Mesodermal cell (in vitro differentiated cells): ENCODE measurements around the gene TBKBP1.

Source experiments
- H3K27ac ChIP-seq: 2 replicates; pipeline ENCODE4 v1.7.0; 2013; ENCODE audit warnings: mild to moderate bottlenecking, low read depth, low read length, moderate library complexity; ENCODE audit not compliant: severe bottlenecking
- H3K36me3 ChIP-seq: 2 replicates; pipeline ENCODE4 v1.7.1; 2013; ENCODE audit warnings: mild to moderate bottlenecking, low read length, moderate library complexity; ENCODE audit not compliant: control insufficient read depth, insufficient read depth
- H3K4me1 ChIP-seq: one replicate; pipeline ENCODE4 v1.7.1; 2013; ENCODE audit warnings: mild to moderate bottlenecking, low read length; ENCODE audit not compliant: insufficient read depth, control insufficient read depth, poor library complexity, severe bottlenecking
- H3K4me3 ChIP-seq: 2 replicates; pipeline ENCODE4 v1.7.0; 2013; ENCODE audit warnings: low read length, control low read depth, mild to moderate bottlenecking; ENCODE audit not compliant: insufficient read depth, poor library complexity, severe bottlenecking; ENCODE audit errors: extremely low read depth
- H3K9me3 ChIP-seq: 2 replicates; pipeline ENCODE4 v1.7.1; 2013; ENCODE audit warnings: mild to moderate bottlenecking, low read length, moderate library complexity; ENCODE audit not compliant: control insufficient read depth
- WGBS, 2 experiments: methylation state at CpG; one replicate each; pipeline ENCODE4 v1.1.5; 2013; ENCODE audit warnings: missing lambda C conversion rate in 2 of 2; ENCODE audit not compliant: insufficient coverage in 2 of 2; 5-methylcytosine and 5-hydroxymethylcytosine counted together

Gene TBKBP1

DNA sequence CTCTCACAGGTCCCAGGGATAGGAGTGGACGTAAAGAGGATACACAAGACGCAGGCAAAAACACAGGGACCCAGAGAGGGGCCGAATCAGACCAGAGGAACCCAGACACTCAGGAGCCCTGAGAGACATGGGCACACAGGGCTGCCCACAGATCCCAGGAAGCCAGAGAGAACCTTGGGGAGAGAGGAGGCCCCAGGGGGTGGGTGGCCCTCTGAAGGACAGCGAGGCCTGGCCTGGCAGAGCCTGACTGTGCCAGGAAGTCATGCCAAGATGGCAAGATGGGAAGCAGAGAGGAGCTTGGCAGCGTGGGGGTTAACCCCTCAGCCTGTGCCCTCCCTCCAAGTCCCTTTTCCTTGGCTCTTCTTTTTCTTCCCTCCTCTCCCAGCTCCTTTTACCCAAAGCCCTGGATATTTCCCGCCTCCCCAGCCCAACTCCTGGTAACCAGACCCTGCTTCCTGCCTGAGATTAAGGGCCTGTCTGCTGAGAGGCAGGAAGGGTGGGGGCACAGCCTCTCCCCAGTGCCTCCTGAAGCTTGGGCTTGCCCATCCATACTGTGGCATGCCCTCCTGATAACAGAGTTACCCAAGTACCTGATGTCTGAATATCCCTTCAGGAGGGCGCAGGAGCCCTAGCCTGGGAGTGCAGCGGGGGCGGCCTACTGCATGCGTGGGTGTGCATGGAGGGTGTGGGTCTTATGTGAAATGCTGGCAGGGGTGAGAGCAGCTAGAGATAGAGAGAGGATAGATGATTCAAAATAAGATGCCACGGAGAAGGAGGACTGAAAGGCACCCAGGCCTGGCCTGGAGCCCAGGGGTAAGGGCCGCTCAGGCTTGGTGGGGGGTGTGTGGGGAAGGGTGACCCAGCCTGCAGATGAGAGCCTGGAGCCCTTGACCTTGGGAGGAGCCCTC, 33.1 kb downstream of the TBKBP1 start:
- 89 to 92% methylated on average over 10 of the region's 12 CpGs for WGBS, 2 experiments
- Histone ChIP-seq H3K9me3 (no peaks in the 10 kb centered on the region), H3K36me3 (no peaks in the 10 kb centered on the region), H3K4me1 (peaks cover 3% of the 10 kb centered on the region), H3K27ac (no peak overlapping the region), H3K4me3 (no peak overlapping the region)

DNA sequence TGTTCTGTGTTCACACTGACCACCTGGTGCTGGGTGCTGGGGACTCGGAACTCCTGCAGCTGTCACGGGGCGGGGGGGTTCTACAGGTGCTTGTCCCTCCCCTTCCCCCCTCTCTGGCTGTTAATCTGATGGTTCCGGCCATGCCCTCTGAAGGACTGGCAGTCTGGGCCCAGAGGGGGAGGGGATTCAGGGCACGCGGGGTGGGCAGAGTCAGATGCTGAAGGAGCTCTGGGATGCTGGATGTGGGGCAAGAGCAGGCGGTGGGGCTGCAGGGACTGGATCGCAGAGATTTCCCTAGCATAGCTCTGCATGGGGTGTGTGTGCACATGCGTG, 33.7 kb downstream of the TBKBP1 start:
- Histone ChIP-seq H3K27ac (no peak overlapping the region), H3K36me3 (no peaks in the 10 kb centered on the region), H3K9me3 (no peaks in the 10 kb centered on the region), H3K4me3 (no peak overlapping the region), H3K4me1 (peaks cover 3% of the 10 kb centered on the region)
- 89 to 97% methylated on average over 5 to 8 of the region's 9 CpGs for WGBS, 2 experiments

DNA sequence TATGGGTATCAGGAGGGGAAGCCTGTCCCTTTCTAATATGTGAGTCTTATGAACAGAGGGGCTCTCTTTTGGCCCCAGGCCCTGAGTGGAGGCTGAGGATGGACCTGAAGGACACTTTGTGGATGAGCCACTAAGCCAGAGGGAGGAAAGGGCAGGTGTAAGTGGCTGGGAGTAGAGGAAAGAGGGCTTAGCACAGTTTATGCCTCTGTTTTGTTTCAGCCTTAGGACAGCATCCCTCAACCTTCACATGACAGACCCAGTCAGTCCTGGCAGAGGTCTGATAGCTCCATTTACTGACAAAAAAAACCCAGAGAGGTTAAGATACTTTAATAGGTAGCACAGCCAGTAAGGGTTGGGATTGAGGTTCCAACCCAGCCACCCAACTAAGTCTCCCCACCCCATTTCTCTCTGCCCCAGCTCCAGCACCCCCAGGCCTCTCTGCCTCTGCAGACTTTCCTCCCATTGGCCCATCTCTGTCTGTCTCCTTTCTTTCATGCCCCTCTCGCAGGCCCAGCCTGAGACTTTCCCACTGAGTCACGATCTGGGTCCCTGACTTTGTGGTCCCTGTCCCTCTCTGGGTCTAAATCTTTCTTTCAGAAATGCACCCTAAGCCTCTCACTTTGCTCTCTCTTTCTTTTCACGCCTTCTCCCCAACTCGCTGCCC, 34.4 kb downstream of the TBKBP1 start:
- peaks cover 3% of the 10 kb centered on the region for H3K4me1 ChIP-seq
- no peak overlapping the region for H3K4me3 ChIP-seq
- H3K36me3 ChIP-seq, result no peaks in the 10 kb centered on the region
- no peak overlapping the region for H3K27ac ChIP-seq
- 94% methylated on average over 2 of the region's 4 CpGs for WGBS, 2 experiments
- no peaks in the 10 kb centered on the region for H3K9me3 ChIP-seq

DNA sequence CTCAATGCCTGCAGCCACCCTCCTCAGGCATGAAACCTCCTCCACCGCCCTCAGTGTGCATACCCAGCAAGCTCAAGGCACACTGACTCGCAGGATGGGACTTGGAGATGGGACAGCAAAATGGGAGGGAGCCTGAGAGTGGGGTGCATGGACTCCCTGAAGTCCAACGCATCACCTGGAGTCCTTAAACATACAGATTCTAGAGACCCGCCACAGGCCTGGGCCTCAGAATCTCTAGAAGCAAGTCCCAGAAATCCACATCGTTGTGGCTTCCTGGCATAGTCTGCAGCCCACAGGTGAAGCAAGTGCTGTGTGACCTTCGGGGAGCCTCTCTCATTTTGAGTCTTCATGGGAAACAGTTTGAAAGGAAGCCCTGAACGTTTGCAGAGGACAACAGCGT, 35.5 kb downstream of the TBKBP1 start:
- H3K4me3 ChIP-seq, result no peak overlapping the region
- no peaks in the 10 kb centered on the region for H3K9me3 ChIP-seq
- H3K4me1 ChIP-seq, result peaks cover 3% of the 10 kb centered on the region
- 82 to 92% methylated on average over 5 of the region's 8 CpGs for WGBS, 2 experiments
- no peaks in the 10 kb centered on the region for H3K36me3 ChIP-seq
- H3K27ac ChIP-seq, result no peak overlapping the region

DNA sequence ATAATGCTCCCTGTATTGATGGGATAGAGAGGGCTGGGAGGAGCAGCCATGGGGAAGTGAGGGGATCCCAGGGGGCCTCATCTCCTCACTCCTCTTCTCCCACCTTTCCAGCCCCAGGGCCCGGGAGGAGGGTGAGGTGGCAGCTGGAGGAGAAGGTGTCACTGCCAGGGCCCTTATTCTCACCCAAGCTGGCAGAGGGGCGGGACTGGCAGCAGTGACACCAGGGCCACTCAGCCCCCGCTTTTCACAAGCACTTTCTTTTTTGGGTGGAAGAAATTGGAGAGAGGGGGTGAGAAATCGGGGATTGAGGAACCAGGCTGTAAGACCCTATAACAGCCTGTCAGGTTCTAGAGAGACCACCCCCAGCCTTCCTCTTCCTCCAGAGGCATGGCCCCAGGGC, 36.7 kb downstream of the TBKBP1 start:
- Histone ChIP-seq H3K4me1 (peaks cover 3% of the 10 kb centered on the region), H3K9me3 (no peaks in the 10 kb centered on the region), H3K36me3 (no peaks in the 10 kb centered on the region), H3K4me3 (no peak overlapping the region), H3K27ac (no peak overlapping the region)
- 100% methylated on average over 1 of the region's 4 CpGs; no CpG with 5 or more reads in 1 of the 2 experiments for WGBS, 2 experiments

DNA sequence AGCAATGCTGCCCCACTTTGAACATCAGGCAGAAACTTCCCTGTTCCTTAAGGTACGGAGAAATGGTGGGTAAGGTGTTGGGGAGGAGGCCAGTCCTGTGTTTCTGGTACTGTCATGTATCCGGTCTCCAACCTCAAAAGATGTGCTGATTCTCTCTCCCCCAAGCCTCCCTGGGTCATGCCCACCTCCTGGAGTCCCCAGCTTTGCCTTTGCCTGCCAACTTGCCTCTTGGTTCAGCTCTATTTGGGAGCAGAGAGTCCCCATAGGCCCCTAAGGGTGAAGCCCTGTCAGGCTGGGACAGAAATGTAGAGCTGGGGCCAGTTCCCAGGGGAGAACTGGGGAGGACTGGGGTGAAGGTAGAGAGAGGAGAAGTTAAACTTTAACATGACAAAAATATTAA, 37.4 kb downstream of the TBKBP1 start:
- Histone ChIP-seq H3K4me3 (no peak overlapping the region), H3K36me3 (no peaks in the 10 kb centered on the region), H3K4me1 (peaks cover 3% of the 10 kb centered on the region), H3K27ac (no peak overlapping the region), H3K9me3 (no peaks in the 10 kb centered on the region)
- WGBS, 2 experiments, result 63 to 67% methylated on average over 1 of the region's 2 CpGs

DNA sequence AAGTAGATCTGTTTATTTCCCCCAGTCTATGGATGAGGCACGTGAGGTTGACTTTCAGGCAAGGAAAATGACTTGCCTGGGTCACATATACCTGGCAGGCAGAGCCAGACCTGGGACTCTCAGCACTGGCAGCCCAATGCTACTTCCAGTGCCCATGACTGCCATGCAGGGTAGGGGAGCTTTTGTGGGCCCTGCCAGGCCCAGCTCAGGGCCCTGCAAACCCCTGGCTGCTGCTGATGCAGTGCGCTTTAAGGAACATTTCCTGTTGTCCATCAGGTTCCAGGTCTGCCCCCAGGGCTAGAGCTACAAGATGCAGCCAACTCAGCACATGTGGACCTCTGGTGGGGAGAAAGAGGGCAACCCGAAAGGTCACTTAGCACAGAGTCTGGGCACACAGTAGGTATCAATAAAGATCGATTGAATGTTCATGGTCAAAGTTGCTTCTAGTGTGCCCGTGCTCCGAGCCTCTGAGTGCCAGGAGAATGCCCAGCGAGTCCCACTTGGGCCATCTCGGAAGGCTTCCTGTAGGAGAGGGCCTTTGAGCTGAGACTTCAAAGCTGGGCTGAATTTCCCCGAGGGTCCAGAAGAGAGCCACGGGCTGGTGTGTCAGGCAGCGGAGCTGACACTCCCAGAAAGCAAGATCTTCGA, 38.6 kb downstream of the TBKBP1 start:
- Histone ChIP-seq H3K36me3 (no peaks in the 10 kb centered on the region), H3K9me3 (no peaks in the 10 kb centered on the region), H3K4me1 (peaks cover 3% of the 10 kb centered on the region), H3K27ac (no peak overlapping the region), H3K4me3 (peak overlapping the region; percentile 33)
- WGBS, 2 experiments, result 42 to 51% methylated on average over 10 to 12 of the region's 12 CpGs

DNA sequence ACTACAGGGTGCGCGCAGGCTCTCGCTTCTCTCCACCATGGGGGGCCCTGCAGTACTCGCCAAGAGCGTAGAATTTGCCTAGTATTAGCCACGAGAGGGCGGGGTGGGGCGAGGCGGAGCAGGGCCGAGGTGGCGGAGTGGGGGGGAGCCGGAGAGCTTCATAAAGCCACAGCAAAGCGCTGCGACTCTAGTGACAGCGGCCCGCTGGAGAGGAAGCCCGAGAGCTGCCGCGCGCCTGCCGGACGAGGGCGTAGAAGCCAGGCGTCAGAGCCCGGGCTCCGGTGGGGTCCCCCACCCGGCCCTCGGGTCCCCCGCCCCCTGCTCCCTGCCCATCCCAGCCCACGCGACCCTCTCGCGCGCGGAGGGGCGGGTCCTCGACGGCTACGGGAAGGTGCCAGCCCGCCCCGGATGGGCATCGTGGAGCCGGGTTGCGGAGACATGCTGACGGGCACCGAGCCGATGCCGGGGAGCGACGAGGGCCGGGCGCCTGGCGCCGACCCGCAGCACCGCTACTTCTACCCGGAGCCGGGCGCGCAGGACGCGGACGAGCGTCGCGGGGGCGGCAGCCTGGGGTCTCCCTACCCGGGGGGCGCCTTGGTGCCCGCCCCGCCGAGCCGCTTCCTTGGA, 39.2 kb downstream of the TBKBP1 start, which contains the start of gene TBX21:
TBX21 (plus strand) TSS at position 190 of the 627 bp plus-strand sequence; CDS start at position 409, 219 bp downstream.
- WGBS, 2 experiments, result 1 to 2% methylated on average over 32 to 51 of the region's 73 CpGs
- Histone ChIP-seq H3K27ac (no peak within 1 kb of the TSS), H3K9me3 (no peaks in the 10 kb centered on the region), H3K36me3 (no peaks in the 10 kb centered on the region), H3K4me1 (peaks cover 3% of the 10 kb centered on the region), H3K4me3 (peak within 1 kb of the TSS; percentile 33)

DNA sequence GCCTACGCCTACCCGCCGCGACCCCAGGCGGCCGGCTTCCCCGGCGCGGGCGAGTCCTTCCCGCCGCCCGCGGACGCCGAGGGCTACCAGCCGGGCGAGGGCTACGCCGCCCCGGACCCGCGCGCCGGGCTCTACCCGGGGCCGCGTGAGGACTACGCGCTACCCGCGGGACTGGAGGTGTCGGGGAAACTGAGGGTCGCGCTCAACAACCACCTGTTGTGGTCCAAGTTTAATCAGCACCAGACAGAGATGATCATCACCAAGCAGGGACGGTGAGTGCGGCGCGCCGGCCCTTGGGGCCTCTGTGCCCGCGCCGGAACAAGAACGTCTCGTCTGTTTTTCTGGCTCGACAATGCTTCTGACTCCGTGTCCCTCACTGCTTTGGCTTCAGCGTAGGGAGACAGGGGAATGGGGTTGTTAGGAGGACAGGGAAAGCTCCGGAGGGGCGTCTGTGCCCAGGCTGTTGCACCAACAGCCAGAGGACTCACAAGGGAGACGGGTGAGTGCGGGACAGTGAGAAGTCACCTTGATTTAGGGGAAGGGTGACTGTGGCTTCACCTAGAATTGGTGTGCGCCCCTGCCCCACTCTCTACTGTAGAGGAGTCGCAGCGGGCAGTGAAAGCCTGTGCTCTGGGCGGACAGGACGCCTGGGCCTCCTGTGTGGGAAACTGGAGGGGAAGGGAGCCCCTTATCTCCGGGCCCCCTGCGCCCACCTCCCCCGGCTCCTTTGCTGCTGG, 39.9 kb downstream of the TBKBP1 start:
- 9 to 17% methylated on average over 43 to 57 of the region's 60 CpGs for whole genome bisulfite sequencing, 2 experiments
- H3K4me3 ChIP-seq, result peak overlapping the region; percentile 33
- H3K36me3 ChIP-seq, result no peaks in the 10 kb centered on the region
- H3K27ac ChIP-seq, result no peak overlapping the region
- H3K9me3 ChIP-seq, result no peaks in the 10 kb centered on the region
- peaks cover 3% of the 10 kb centered on the region for H3K4me1 ChIP-seq

DNA sequence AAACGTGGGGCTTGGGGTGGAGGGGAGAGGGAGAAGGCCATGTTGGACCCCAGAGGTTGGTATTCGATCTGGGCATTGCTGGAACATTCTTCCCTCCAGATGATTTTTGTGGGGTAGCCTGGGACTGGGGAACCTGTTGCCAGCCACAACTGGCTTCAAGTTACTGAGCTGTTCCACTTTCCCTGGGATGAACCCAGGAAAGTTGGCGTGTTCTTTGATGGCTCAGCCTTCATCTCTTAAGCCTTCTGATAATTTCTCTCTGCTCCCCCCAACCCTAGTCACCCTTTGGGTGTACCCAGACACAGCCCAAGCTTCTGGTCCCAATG, 41.1 kb downstream of the TBKBP1 start:
- H3K4me3 ChIP-seq, result no peak overlapping the region
- no peaks in the 10 kb centered on the region for H3K36me3 ChIP-seq
- WGBS, 2 experiments, result 89 to 95% methylated on average over 3 of the region's 3 CpGs

More for the DNA sequence above, 41.1 kb downstream of the TBKBP1 start:
- H3K27ac ChIP-seq, result no peak overlapping the region
- no peaks in the 10 kb centered on the region for H3K9me3 ChIP-seq
- H3K4me1 ChIP-seq, result peaks cover 3% of the 10 kb centered on the region
